Calu3 (cell line): ENCODE results near the gene MAT2B. TPM values are rescaled to one million over a fixed set of nuclear protein-coding genes. Genes with fewer than 3 reads are reported as not detected.

Experiments
- BruUV-seq: library from RNA; stranded (reverse); fragments of 400-500 nt; replicated peaks from 2 replicates; lab custom pipeline; 2021; lab: Mats Ljungman, UMichigan
- CTCF ChIA-PET: fragments of 300-600 bp; sonication (Branson Sonifier 250); formaldehyde crosslinking; loops from one replicate; lab custom pipeline; 2022; ENCODE audit warnings: antibody characterized with exemption; lab: Charles Lee
- DNase-seq: peaks from one replicate; pipeline ENCODE4 v3.0.0; 2022
- H3K27ac Mint-ChIP-seq: one replicate; pipeline ENCODE4 v1.8.0; 2022; ENCODE audit warnings: mixed read lengths; ENCODE audit not compliant: unreplicated experiment
- H3K27me3 Mint-ChIP-seq: one replicate; pipeline ENCODE4 v1.8.0; 2022; ENCODE audit warnings: mixed read lengths; ENCODE audit not compliant: unreplicated experiment
- H3K36me3 Mint-ChIP-seq: one replicate; pipeline ENCODE4 v1.8.0; 2022; ENCODE audit warnings: mild to moderate bottlenecking, moderate library complexity, mixed read lengths; ENCODE audit not compliant: insufficient read depth, unreplicated experiment
- H3K4me1 Mint-ChIP-seq: one replicate; pipeline ENCODE4 v1.8.0; 2022; ENCODE audit warnings: mild to moderate bottlenecking, low read depth, mixed read lengths; ENCODE audit not compliant: unreplicated experiment
- H3K4me3 Mint-ChIP-seq: one replicate; pipeline ENCODE4 v1.8.0; 2022; ENCODE audit warnings: mild to moderate bottlenecking, low read depth, moderate library complexity, mixed read lengths; ENCODE audit not compliant: unreplicated experiment
- H3K9me3 Mint-ChIP-seq: one replicate; pipeline ENCODE4 v1.8.0; 2022; ENCODE audit warnings: low read depth, mixed read lengths; ENCODE audit not compliant: unreplicated experiment
- CTCF ChIP-seq: fragments of 200-600 bp; IDR thresholded peaks from one replicate; pipeline ENCODE4 v1.8.0; 2022; ENCODE audit warnings: antibody characterized with exemption; ENCODE audit not compliant: unreplicated experiment
- intact Hi-C: fragments of 100-400 bp; cut with micrococcal nuclease; formaldehyde crosslinking; loops from one replicate; pipeline ENCODE4 v1.10.0; 2022; ENCODE audit not compliant: unreplicated experiment
- total RNA-seq: library from RNA; stranded (reverse); gene quantifications from 2 replicates; pipeline ENCODE4 v1.2.3, GENCODE V29; 2022

The MAT2B gene
- total RNA-seq, 1 experiment from 2014 or later, result 85.5 TPM

- H3K36me3 Mint-ChIP-seq, result peaks cover 10% of the 10 kb centered on the region
Observed at GRCh38 chr5:163478982-163479271, 26.5 kb upstream of the MAT2B start.

GRCh38 chr5:163489055-163489744 is 16.2 kb upstream of the MAT2B start:
- H3K4me1 Mint-ChIP-seq, result no peaks in the 10 kb centered on the region
- intact Hi-C loops, result no loop called here
- H3K27me3 Mint-ChIP-seq, result no peaks in the 10 kb centered on the region
- no peaks in the 10 kb centered on the region for H3K9me3 Mint-ChIP-seq
- no peak overlapping the region for H3K27ac Mint-ChIP-seq
- H3K4me3 Mint-ChIP-seq, result no peak overlapping the region
- BruUV-seq, result no TSS peak
- no peak for DNase-seq
- CTCF ChIA-PET, result no interaction called here
- H3K36me3 Mint-ChIP-seq, result peaks cover 20% of the 10 kb centered on the region
- no peak for TF ChIP-seq CTCF

More at GRCh38 chr5:163478982-163479271, 26.5 kb upstream of the MAT2B start:
- no peaks in the 10 kb centered on the region for H3K4me1 Mint-ChIP-seq
- H3K27me3 Mint-ChIP-seq, result no peaks in the 10 kb centered on the region
- DNase-seq, result no peak
- H3K9me3 Mint-ChIP-seq, result no peaks in the 10 kb centered on the region
- CTCF ChIA-PET, result interaction anchor here (2.1 kb wide), 1 partner anchor 18 kb away, joined by 7 read pairs; the partner anchor contains the start of genes HMMR and NUDCD2
- intact Hi-C loops, result no loop called here
- H3K27ac Mint-ChIP-seq, result no peak overlapping the region
- no TSS peak for BruUV-seq
- no peak overlapping the region for H3K4me3 Mint-ChIP-seq
- no peak for TF ChIP-seq CTCF

GRCh38 chr5:163489745-163490075 is 15.7 kb upstream of the MAT2B start:
- no peaks in the 10 kb centered on the region for H3K27me3 Mint-ChIP-seq
- intact Hi-C loops, result no loop called here
- CTCF ChIA-PET, result no interaction called here

GRCh38 chr5:163496286-163496685 is 9.1 kb upstream of the MAT2B start:
- intact Hi-C loops, result no loop called here
- Mint-ChIP-seq H3K27me3 (no peaks in the 10 kb centered on the region), H3K27ac (no peak overlapping the region), H3K4me3 (no peak overlapping the region), H3K9me3 (peaks cover 3% of the 10 kb centered on the region), H3K36me3 (peaks cover 2% of the 10 kb centered on the region), H3K4me1 (no peaks in the 10 kb centered on the region)
- no peak for DNase-seq
- CTCF ChIA-PET, result interaction anchor here (0.6 kb wide), 1 partner anchor 58 kb away, joined by 3 read pairs; no protein-coding TSS in a partner anchor
- TF ChIP-seq CTCF, result no peak
- no TSS peak for BruUV-seq

More at GRCh38 chr5:163489745-163490075, 15.7 kb upstream of the MAT2B start:
- H3K36me3 Mint-ChIP-seq, result peaks cover 20% of the 10 kb centered on the region
- TF ChIP-seq CTCF, result no peak
- H3K27ac Mint-ChIP-seq, result no peak overlapping the region
- H3K4me1 Mint-ChIP-seq, result no peaks in the 10 kb centered on the region
- H3K9me3 Mint-ChIP-seq, result no peaks in the 10 kb centered on the region
- H3K4me3 Mint-ChIP-seq, result no peak overlapping the region
- no peak for DNase-seq
- no TSS peak for BruUV-seq
